HG02642 (cell line): ENCODE data around the gene CDH13.

Experiments used
- ATAC-seq: cut with Tn5 transposase; IDR thresholded peaks from one replicate; pipeline ENCODE4 v1.9.1; 2021; ENCODE audit warnings: mild to moderate bottlenecking; ENCODE audit not compliant: unreplicated experiment, poor library complexity

CDH13 gene

GRCh38 chr16:82625066-82625968 is 1.5 kb upstream of the CDH13 start:
- ATAC-seq: no peak

- no peak for ATAC-seq
Measured at GRCh38 chr16:82628088-82628423, 1.3 kb downstream of the CDH13 start.

- no peak for ATAC-seq
Measured at GRCh38 chr16:82628711-82629110, 1.9 kb downstream of the CDH13 start.

GRCh38 chr16:82629441-82630027 is 2.8 kb downstream of the CDH13 start:
- ATAC-seq: no peak

GRCh38 chr16:82630219-82630618 is 3.5 kb downstream of the CDH13 start:
- no peak for ATAC-seq

- ATAC-seq: no peak
Measured at GRCh38 chr16:82630688-82631087, 3.9 kb downstream of the CDH13 start.

- ATAC-seq: no peak
Measured at GRCh38 chr16:82631701-82632685, 5.2 kb downstream of the CDH13 start.

GRCh38 chr16:82633964-82634600 is 7.3 kb downstream of the CDH13 start:
- no peak for ATAC-seq

- ATAC-seq: no peak
Measured at GRCh38 chr16:82634955-82635610, 8.3 kb downstream of the CDH13 start.

- no peak for ATAC-seq
Measured at GRCh38 chr16:82636485-82636884, 9.7 kb downstream of the CDH13 start.

- ATAC-seq: no peak
Measured at GRCh38 chr16:82636958-82637357, 10.2 kb downstream of the CDH13 start.

- ATAC-seq: no peak
Measured at GRCh38 chr16:82638095-82638798, 11.5 kb downstream of the CDH13 start.

GRCh38 chr16:82639263-82639662 is 12.5 kb downstream of the CDH13 start:
- no peak for ATAC-seq

- peak; percentile 65 for ATAC-seq
Measured at GRCh38 chr16:82639666-82640336, 13.0 kb downstream of the CDH13 start.

GRCh38 chr16:82641336-82641984 is 14.7 kb downstream of the CDH13 start:
- ATAC-seq: no peak

GRCh38 chr16:82643136-82643535 is 16.4 kb downstream of the CDH13 start:
- no peak for ATAC-seq

GRCh38 chr16:82643936-82644630 is 17.3 kb downstream of the CDH13 start:
- ATAC-seq: no peak

- no peak for ATAC-seq
Measured at GRCh38 chr16:82646504-82646903, 19.7 kb downstream of the CDH13 start.
